Stimulated activated naive CD8-positive, alpha-beta T cell treated with anti-CD3 and anti-CD28 coated beads, Interleukin-15, Interleukin-2, amounts not matched to agents 100 U/mL and 50 U/mL, for 24 hours (primary cell): ENCODE results near the gene MYMX.

ENCODE experiments used
- ATAC-seq: fragments of 150-1000 bp; cut with Tn5 transposase; one replicate; pipeline ENCODE4 v1.10.0; 2021
- DNase-seq: peaks from one replicate; pipeline ENCODE4 v3.0.0; 2021

The MYMX gene

GRCh38 chr6:44232676-44233566 lies 16.2 kb downstream of the MYMX start:
- DNase-seq, result no peak
- no peak for ATAC-seq

GRCh38 chr6:44233567-44234100 lies 16.9 kb downstream of the MYMX start:
- DNase-seq (no peak), ATAC-seq (no peak)

- ATAC-seq (no peak), DNase-seq (peak; percentile 43)
These were observed 17.6 kb downstream of the MYMX start for GRCh38 chr6:44234101-44235025.

GRCh38 chr6:44235269-44235668 lies 18.5 kb downstream of the MYMX start:
- ATAC-seq, result no peak
- no peak for DNase-seq

GRCh38 chr6:44235891-44236516 lies 19.3 kb downstream of the MYMX start:
- DNase-seq (no peak), ATAC-seq (no peak)

GRCh38 chr6:44237021-44237812 lies 20.5 kb downstream of the MYMX start:
- peak; percentile 74 for DNase-seq
- peak; percentile 84 for ATAC-seq

- DNase-seq, result peak; percentile 83
- peak; percentile 81 for ATAC-seq
These were observed 21.2 kb downstream of the MYMX start for GRCh38 chr6:44237813-44238433.

GRCh38 chr6:44238687-44239350 lies 22.1 kb downstream of the MYMX start:
- DNase-seq (no peak), ATAC-seq (no peak)

GRCh38 chr6:44243345-44243744 lies 26.6 kb downstream of the MYMX start:
- no peak for ATAC-seq
- DNase-seq, result no peak

- no peak for DNase-seq
- no peak for ATAC-seq
These were observed 28.7 kb downstream of the MYMX start for GRCh38 chr6:44245391-44245911.

GRCh38 chr6:44245912-44246662 lies 29.4 kb downstream of the MYMX start:
- peak; percentile 93 for DNase-seq
- ATAC-seq, result peak; percentile 65

- ATAC-seq (peak; percentile 77), DNase-seq (peak; percentile 95)
These were observed 30.1 kb downstream of the MYMX start, which contains the start of gene HSP90AB1 for GRCh38 chr6:44246663-44247337. TSS of gene HSP90AB1 (plus strand) at chr6:44247101. CDS start at chr6:44248630, 1,529 bp downstream.

GRCh38 chr6:44247338-44248302 lies 30.9 kb downstream of the MYMX start:
- DNase-seq, result peak; percentile 88
- peak; percentile 54 for ATAC-seq

- no peak for ATAC-seq
These were observed 31.9 kb downstream of the MYMX start for GRCh38 chr6:44248579-44248978.

GRCh38 chr6:44249082-44249748 lies 32.5 kb downstream of the MYMX start:
- ATAC-seq, result no peak
- no peak for DNase-seq

More at GRCh38 chr6:44248579-44248978, 31.9 kb downstream of the MYMX start:
- DNase-seq, result no peak

GRCh38 chr6:44250067-44250717 lies 33.5 kb downstream of the MYMX start:
- no peak for ATAC-seq
- no peak for DNase-seq
